NK-92 (cell line): ENCODE data around the gene GAGE13.
"Not testable (repeated sequence)": the region's sequence is repeated elsewhere in the genome, so short reads cannot be mapped to it uniquely, and the experiment has no call there.

Source experiments
- DNase-seq: peaks from one replicate; lab custom pipeline; 2025; ENCODE audit not compliant: unreplicated experiment; lab: John Stamatoyannopoulos, UW

GAGE13 gene

DNA sequence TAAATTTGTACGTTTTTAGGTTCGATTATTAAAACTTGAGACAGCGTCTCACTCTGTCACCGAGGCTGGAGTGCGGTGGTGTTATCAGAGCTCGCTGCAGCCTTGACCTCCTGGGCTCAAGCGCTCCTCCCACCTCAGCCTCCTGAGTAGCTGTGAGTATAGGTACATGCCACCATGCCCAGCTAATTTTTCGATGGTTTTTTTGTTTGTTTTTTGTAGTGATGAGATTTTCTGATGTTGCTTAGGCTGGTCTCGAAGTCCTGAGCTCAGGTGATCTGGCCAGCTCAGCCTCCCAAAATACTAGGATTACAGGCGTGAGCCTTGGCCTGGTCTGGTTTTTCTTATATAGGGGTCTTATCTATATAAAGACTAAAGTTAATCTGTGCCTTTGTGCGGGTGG lies 961 bp upstream of the GAGE13 start:
- DNase-seq, result not testable (repeated sequence)

DNA sequence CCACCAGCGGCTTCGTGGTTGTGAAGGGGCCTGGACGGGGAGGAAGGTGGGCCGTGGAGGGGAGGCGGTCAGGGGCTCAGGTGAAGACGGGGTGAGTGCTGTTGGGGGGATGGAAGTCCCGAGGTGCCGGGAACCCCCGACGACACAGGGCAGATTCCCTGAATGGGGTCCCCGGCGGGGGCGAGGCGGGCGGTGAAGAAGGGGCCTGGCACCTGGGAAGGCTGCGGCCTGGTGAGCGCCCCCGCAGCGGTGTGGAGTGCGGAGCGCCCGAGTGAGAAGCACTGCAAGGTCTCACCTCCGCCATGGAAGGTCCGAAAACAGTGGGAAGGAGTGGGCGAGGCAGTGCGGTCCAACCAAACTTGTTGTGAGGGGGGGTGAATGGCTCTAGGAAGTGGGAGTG lies 459 bp downstream of the GAGE13 start:
- not testable (repeated sequence) for DNase-seq

- DNase-seq, result not testable (repeated sequence)
Observed at GRCh38 chrX:49341449-49341848, 10.1 kb downstream of the GAGE13 start.

- DNase-seq, result not testable (repeated sequence)
Observed at GRCh38 chrX:49344496-49345175, 13.3 kb downstream of the GAGE13 start.

DNA sequence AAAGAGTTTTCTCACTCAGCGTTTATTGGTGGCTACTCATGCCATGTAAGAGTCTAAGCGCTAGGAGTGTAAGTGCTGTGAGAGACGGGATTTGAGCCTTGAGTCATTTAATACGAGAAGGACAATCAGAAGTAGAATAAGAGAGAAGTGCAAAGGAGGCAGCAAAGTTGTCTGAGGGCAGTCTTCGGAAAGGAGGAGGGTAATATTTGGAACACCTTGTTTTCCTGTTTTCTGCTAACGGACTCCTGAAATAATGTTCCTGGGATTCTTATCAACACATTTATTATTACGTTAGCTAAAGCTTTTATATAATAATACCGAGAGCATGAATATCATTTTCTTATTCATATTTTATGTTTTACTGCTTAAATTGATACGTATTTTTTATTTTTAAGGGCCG lies 14.0 kb downstream of the GAGE13 start:
- DNase-seq, result not testable (repeated sequence)

DNA sequence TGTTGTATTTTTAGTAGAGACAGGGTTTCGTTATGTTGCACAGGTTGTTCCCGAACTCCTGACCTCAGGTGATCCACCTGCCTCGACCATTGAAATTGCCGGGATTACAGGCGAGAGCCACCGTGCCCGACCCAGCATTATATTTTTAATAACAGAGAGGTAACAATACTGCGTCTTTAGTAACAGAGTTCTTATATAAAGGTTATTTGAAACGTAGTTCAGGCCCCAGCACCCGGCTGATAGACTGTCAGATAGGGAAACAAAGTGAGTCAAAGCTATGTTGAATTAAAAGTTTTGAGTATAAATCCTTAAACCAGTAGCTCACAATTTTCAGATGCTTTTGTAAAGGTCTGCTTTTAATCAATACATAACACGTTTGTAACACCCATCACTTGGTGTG lies 14.8 kb downstream of the GAGE13 start:
- not testable (repeated sequence) for DNase-seq
